Measurements from ENCODE around the gene TTLL11.

The TTLL11 gene

DNA sequence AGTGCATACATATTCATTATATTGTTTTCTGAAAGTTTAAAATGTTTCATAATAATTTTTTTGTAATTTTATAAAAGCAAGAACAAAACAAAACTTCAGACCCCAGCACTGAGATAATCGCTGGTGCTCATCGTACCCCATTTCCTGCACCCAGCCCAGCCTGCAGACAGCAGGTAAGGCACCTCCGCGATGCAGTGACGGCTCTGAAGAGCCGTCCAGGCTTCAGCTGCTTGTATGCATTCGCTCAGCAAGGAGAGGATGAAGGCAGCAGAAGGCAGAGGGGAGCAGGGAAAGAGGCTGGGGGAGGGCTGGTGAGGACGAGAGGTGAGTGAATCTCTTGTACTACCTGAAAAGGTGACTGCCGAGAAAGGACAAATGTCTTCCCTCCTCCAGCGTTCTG is 153.5 kb downstream of the TTLL11 start:
- no peak for DNase-seq (ENCODE audit: low read depth in 2 of 2)

DNA sequence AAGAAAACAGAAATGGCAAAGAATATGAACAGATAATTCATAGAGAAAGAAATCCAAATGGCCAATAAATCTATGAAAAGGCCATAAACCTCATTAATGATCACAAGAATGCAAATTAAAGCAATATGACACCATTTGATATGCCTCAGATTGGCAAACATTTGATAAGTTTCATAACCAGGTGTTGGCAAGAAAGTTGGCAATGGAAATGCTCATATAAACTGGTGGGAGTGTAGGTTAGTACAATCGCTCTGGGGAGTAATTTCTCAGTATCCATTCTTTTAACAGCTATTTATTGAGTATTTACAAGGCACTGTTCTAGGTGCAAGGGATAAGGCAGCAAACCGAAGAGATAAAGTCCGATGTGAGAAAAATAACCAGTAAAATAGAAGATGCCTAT is 154.5 kb downstream of the TTLL11 start:
- no peak for DNase-seq (ENCODE audit: low read depth in 2 of 2)

DNA sequence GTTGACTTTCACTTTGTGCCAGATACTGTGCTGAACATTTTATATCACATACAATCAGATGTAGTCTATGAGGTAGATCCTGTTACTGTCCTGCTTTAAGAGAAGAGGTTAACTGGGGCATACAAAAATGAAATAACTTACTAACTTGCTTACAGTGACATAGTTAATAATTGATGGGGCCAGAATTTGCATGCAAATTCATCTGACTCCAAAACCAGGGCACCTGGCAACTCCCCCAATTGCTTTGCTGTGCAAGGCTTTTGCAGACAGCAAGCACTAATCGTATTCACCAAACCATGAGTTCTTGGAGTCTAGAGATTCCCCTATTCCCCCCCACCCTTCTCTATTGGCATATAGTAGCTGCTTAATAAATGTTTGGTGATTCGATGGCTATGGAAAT is 155.9 kb downstream of the TTLL11 start:
- DNase-seq (ENCODE audit: low read depth in 2 of 2): no peak

DNA sequence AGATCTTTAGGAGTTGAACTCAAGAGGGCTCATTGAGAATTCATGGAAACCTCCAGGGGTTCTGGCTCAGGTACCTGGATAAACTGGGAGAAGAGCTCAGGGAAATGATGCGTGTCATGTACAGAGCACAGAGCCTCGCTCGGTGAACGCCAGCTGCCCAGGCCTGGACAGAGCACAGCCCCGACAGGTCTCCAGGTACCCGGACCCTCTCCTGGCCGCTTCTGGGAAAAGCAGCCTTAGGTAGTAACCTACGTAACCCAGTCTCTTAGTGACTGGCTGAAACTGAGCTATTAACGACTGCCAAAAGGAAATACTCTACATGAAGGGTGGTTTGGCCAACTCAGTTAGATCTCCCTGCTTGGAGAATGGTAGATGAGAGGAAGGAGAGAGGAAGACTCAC is 157.4 kb downstream of the TTLL11 start:
- DNase-seq (ENCODE audit: low read depth in 2 of 2): no peak

DNA sequence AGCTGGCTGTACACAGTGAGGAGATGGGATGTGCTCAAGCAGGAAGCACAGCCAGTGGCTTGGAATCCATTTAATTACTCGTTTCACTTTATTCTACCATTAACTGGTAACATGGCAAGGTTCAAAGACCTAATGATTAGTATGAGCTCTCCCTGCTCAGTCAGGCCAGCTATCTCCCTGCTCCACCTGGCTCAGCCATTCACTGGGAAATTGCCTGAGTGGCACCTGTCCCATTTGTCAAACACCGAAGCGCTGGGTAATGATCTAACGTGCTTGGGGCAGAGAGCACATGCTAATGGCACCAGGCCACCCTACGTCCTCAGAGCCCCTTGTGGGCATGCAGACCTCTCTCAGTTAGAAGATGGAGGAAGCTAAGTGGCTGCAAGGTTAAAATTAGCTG is 162.2 kb downstream of the TTLL11 start:
- no peak for DNase-seq (ENCODE audit: low read depth in 2 of 2)

DNA sequence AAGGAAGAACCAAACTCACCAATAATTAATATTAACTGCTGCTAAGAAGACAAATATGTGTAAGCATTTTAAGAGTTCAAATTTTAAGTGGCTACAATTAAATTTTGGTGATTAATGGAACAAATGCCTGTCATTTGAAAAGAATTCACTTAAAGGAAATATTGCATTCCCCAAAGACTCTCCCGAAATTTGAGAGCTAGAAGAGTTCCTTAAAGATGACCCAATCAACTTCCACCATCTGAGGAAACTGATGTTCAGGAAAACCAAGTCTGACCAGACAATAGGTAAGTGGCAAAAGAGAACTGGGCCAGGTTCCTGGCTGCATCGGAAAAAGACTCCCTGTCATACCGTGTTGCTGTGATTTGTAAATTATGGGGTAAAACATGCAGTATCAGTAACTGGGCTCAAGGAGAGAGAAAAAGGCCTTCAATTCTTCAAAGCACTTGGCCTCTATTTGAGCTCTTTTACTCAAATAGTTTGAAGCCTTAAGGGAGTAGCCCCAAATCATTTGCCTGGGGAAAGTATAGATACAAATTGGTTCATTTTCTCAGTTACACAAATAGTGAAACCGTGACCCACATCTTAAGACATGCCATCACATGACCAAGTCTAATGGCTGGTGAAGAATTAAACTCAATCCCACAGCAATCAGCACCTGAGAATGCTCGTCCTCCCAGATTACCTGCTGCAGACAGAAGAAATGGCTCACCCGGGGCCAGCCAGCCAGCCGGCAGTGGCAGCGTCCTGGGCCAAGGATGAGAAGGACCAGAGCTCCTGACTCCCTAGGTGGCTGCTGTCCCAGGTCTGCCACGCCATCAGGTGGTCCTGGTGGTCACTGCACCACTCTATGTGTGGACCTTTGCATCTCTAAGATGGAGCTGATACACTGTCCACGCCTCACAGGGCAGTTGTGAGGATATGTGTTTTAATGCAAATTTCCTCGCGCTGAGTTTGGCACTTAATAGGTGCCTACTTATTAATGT is 162.9 kb downstream of the TTLL11 start:
- no peak for DNase-seq (ENCODE audit: low read depth in 2 of 2)

DNA sequence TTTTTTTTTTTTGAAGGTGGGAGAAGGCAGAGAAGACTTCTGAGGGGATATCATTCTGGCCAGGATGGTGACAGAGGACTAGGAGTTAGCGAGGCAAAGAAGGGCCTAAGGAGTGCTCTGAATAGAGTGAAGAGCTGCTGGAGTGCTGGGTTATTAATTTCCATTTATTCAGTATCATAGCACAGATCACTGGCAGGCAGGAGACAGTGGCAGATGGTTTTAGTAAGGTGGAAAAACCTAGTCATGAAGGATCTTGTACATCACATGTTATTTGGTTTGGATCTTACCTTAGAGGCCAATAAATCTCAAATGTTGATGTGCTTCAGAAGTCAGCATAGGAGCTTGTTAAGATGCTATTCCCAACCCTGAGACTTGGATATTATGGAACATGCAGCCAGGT is 165.5 kb downstream of the TTLL11 start:
- no peak for DNase-seq (ENCODE audit: low read depth in 2 of 2)

DNA sequence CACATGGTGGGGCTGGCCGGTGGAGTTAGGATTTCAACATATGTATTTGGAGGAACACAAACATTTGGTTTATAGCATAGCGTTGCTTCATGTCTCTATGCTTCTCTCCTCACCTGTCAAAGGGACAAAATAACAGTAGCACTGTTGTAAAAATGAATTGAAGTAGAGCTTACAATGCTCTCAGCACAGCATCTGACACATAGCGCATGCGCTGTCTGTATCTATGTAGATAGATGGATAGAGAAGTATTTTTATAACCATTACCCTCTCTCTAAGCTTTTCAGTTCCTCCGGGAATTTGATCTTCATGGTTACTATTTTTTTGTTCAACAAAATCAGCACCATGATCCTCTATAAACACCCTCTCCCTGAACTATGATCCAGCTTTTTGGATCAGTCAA is 166.0 kb downstream of the TTLL11 start:
- no peak for DNase-seq (ENCODE audit: low read depth in 2 of 2)

DNA sequence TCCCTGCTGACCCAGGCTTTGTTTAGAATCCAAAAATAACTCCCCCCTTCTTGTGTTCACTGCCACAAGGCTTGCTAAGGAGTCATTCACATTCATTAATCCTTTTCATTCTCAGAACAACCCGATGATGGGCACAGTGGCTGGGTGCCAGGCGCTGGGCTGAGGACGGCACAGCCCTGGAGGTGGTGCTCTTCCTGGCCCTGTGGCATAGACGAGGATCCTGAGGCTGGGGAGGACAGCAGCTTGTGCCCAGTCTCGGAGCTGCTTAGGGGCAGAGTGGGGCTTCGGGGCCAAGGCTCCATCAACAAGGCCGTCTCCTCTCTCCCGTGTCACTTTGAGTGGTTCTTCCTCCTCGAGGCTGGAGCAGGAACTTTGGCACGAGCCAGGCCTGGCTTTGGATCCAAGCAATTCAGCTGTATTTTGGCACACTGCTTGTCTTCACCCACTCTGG is 166.7 kb downstream of the TTLL11 start:
- DNase-seq (ENCODE audit: low read depth in 2 of 2): no peak

DNA sequence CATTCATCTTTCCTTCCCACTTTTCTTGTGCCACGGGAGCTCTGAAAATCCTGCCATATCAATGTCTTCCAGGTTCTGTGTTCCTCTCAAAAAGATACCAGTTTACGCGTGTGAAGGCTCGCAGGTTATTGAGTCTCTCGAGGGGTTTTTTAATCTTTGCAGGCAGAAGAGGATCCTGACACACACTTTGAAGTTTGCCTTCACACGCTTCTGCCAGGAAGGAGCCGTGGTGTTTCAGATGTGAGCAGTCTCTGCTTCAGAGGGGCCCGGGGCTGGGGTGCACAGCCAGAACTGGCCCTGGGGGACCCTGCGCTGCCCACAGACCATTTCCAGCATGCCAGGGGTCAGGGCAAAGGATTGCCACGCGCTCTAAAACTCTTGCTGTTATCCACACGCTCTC is 167.2 kb downstream of the TTLL11 start:
- DNase-seq (ENCODE audit: low read depth in 2 of 2): no peak

DNA sequence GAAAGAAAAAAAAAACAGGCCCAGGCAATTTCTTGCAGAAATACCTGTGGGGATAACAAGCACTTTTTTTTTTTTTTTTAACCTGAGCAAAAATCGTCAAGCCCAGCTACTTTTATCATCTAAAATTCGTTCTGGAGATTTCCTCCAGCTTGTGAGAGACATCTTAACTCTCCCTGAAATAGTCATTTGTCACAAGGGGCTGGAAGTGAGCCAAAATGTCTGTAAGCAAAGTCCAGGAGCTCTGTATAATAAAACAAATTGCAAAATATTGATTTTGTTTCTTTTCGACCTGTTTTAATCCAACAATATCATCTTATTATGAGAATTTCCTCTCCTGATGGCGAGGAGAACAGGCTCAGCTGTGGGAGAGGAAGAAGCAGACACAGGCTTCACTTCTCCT is 168.4 kb downstream of the TTLL11 start:
- DNase-seq (ENCODE audit: low read depth in 2 of 2): no peak

DNA sequence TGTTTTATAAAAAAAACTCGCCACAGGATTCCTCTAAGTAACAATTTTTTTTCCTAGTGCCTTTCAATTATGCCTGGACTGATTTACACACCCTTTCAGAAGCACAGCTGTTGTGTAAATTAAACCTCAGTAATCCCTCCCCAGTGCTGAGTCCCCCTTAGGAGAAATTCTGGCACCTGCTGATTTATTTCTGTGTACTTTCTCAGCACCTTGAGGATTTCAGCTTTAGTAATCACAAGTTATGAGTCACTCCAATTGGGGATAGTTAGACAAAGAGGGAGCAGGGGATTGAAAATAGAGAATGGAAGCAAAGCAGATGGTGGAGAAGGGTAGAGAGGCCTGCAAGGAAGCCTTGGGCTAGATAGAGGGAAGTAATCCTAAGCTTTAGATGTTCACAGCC is 171.7 kb downstream of the TTLL11 start:
- DNase-seq (ENCODE audit: low read depth in 2 of 2): no peak

DNA sequence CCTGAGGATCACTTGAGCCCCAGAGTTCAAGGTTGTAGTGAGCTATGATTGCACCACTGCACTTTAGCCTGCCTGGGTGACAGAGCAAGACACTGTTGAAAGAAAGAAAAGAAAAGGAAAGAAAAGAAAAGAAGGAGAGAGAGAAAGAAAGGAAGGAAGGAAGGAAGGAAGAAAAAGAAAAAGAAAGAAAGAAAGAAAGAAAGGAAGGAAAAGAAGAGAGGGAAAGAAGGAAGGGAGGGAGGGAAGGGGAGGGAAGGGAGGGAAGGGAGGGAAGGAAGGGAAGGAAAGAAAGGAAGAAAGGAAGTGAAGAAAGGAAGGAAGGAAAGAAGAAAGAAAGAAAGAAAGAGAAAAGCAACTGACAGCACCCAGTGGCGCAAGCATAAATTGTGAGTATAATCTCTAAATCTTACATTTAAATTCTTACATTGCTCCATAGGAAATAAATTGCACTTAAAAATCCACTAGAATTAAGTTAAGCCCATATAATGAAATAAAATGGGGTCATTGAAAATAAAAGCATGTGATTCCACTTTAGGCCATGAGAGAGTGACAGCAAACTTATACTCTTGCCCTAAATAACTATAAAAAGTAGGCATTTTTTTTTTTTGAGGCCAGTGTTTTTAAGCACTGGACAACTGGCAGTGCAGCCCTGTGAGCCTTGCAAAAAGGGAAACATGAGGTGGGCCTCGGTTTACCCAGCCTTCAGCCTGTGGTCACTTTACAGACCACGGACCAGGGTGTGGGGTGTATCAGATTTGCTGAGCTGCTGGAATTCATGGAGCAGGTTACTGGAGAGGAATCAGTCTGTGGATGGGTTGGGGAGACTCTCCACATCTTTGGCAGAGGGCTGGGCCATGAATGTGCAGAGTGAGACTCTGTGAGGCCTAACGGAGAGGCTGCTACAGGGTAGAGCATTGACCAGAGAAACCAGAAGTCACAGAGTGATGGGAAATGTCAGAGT is 175.5 kb downstream of the TTLL11 start:
- DNase-seq (ENCODE audit: low read depth in 2 of 2): no peak

DNA sequence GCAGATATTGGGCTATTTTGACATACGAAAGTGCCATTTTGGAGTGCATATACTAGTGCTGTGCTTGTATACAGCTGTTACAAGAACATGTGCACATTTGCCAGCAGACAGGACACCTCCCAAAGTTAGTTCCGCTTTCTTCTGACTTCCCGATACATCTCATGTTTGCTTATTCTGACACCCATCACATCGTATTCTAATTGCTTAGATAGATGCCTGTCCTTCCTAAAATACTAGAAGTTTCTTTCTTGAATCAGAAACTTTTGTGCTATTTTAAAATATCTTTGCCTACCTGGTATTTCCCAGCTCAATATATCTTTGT is 177.8 kb downstream of the TTLL11 start:
- no peak for DNase-seq (ENCODE audit: low read depth in 2 of 2)

DNA sequence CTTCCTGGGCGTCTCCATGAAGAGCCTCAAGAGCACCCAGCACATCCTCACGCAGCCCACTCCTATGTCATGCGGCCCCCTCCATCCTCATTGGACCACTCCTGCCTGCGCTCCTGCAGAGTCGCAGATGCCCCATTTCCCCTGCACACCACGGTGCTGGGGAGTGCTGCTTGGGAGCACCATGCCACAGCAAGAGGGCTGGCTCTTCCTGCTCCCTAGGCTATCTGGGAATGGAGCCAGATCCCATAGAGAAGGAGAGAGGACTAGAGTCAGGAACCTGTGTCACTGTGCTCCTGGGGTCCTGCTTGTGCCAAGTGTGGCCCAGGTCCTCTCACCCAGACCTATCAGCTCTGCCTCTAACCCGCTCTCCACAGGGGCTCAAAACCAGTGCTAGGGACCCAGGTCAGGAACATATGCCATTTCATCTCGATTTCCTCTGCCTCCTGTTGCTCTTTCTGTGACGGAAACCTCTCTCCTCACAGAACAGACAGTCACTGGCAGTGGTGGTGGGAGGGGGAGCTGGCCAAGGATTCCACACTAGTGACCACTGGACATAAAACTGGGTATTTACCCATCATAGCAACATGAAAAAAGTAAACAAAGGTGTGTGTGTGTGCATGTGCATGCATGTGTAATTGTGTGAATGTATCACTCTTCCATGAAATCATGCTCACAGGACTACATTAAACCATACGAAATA is 178.4 kb downstream of the TTLL11 start:
- DNase-seq (ENCODE audit: low read depth in 2 of 2): no peak

DNA sequence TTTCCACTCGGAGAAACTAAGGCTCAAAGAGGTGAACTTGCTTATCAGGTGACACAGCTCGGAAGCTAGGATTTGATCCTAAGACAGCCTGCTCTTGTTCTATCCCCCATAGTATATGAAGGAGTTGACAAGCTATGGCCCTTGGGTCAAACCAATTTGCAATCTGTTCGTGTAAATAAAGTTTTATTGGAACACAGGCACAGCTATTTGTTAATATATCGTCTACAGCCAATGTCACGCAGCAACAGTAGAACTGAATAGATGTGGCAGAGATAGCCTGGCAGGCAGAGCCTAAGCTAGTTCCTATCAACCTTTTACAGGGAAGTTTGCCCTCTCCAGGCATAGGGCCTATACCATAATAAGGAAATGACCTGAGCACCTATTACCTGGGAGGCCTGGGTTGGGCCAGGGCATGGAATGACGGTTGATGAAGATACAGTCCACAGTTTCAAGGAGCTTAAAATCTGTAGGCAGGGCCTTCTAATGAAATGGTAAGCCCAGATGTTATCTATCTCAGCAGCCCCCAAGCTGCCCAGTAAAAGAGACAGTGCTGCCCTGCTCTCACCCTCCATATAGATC is 179.0 kb downstream of the TTLL11 start:
- no peak for DNase-seq (ENCODE audit: low read depth in 2 of 2)

DNA sequence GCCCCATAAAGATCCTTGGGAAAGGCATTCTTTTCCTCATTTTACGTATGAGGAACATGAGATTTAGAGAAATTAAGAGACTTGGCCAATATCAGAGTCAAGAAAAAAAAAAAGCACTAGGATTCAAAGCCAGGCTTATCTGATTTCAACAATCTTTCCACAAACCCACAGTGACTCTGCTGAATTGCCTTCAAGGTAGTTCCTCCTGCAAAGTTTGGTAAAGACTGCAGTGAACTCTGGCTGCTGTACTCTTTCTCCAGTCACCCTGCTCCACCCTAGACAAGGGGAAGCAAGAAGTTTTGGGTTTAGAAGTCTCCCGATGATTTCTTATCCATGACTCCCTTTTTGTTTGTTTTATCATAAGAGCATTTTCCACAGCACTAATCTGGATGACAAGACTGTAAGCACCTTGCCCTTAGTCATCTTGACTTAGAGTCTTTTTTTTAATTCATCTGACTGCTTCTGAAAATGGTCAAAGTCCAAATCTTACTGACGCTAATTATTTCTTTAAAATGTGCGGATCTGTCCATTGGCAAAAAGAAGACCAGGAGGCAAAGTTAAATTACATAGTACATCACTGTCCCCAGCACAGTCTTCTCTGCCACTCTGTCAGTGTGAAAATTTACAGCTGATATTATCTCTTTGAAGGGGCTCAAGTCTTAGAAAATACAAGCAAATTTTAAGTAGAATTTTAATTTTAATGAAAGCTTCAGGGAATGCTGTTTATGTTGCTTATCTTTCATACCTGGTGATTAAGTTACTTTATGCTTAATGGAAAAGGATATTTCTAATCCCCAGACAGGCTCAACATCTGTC is 180.1 kb downstream of the TTLL11 start:
- DNase-seq (ENCODE audit: low read depth in 2 of 2): no peak

DNA sequence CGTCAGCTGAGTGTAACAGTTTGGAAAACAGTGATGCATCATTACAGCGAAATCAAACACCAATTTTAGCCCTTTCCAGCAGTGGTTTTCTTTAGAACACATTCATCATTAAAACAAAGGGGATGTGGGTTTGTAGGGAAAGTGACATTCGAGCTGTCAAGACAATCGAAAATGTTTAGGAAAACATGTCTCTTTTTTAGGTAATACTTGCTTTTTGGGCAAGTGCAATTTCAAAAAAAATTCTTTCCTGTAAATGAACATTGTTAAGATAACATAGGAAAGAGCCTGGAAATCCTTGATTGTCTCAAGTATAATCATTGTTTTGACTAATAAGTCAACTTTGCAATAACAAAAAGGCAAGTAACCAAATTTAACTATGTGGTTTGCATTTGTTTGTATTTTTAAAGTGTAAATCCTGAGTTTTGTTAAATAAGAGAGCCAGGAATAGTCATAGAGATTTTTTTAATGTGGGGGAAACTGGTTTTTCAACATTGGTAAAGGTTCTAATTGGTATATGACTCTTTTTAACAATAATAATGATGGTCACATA is 182.5 kb downstream of the TTLL11 start:
- no peak for DNase-seq (ENCODE audit: low read depth in 2 of 2)

DNA sequence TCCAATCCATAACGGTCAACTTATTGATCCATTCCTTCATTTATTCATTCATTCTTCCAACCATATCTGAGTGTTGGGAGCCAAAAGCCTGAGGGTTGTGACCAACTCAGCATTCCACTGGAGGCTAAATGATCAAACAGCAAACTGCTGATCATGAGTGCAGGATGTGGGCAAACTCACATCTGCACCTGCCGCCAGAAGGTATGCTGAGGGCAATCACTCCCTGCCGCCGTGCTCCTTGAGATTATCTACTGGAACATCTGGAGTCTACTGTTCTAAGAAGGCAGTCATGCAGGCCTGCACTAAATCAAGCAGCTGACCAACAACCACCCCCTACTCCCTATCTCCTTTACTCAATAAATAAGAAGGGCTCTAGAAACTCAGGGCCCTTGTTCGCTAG is 184.0 kb downstream of the TTLL11 start:
- DNase-seq (ENCODE audit: low read depth in 2 of 2): no peak

DNA sequence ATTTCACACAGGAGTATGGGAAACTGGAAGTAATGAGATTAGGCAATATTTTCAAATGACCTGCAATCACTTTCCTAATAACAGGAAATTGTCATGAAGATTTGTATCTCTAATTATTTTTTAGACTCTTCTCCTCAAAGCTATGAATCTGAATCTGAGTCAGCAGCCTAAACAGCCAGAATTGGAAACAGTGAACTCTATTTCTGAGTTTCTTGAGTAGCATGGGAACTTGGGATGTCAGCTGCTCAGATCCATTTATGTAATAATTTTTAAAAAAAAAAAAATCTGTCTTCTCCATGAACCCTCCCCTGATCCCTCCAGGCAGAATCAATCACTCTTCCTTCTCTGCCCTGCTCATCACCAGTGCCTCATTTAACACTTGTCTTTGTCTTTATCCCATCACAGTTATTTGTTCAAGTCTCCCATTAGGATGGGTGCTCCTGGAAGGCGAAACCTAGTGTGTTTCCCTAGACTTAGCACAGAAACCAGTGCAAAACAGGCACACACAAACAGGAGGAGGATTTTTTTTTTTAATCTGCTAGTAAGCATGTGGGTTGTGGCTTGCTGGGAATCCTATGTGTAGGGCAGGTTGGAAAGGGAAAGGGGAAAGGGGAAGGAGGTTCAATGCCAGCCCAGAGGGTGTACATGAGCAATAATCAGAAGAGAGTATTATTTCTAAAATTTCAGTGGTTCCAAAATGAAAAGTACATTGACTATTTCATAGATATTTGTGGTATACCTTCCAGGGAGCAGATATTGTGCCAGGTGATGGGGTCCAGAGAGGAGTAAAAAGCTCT is 186.8 kb downstream of the TTLL11 start:
- no peak for DNase-seq (ENCODE audit: low read depth in 2 of 2)

Data from stimulated activated CD8-positive, alpha-beta memory T cell treated with anti-CD3 and anti-CD28 coated beads, Interleukin-7, amount 100 ng/mL, for 1 hour (primary cell).